ENCODE measurements around the gene ARHGAP15. TPM values are rescaled to one million over a fixed set of nuclear protein-coding genes. Genes with fewer than 3 reads are reported as not detected.

Gene ARHGAP15
- total RNA-seq, 1 donor from 2014 or later = not detected

DNA sequence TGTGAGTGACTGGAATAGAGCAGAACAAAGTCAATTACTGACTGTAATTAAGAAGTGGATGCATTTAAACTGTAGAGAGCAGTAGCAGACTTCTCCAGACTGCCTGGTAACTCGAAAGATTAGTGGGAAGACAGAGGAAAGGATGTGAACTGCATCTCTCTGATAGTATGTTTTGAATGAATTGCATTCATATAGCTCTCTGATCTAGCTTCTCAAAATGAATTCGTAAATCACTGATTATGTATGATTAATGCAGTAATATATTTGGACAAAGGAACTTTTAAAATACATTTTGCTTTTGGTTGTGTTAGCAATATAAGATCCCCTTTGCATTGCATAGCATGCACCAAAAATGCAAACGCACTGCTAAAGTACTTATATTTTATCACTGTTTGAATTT is 304.0 kb downstream of the ARHGAP15 start:
- Histone ChIP-seq H3K27me3 (ENCODE audit: control insufficient read depth, insufficient read depth, low read length) (no peaks in the 10 kb centered on the region), H3K4me3 (ENCODE audit: low read depth, low read length) (no peak overlapping the region), H3K36me3 (ENCODE audit: control insufficient read depth, insufficient read depth, low read length) (no peaks in the 10 kb centered on the region)
- TF ChIP-seq, protein P1, sequence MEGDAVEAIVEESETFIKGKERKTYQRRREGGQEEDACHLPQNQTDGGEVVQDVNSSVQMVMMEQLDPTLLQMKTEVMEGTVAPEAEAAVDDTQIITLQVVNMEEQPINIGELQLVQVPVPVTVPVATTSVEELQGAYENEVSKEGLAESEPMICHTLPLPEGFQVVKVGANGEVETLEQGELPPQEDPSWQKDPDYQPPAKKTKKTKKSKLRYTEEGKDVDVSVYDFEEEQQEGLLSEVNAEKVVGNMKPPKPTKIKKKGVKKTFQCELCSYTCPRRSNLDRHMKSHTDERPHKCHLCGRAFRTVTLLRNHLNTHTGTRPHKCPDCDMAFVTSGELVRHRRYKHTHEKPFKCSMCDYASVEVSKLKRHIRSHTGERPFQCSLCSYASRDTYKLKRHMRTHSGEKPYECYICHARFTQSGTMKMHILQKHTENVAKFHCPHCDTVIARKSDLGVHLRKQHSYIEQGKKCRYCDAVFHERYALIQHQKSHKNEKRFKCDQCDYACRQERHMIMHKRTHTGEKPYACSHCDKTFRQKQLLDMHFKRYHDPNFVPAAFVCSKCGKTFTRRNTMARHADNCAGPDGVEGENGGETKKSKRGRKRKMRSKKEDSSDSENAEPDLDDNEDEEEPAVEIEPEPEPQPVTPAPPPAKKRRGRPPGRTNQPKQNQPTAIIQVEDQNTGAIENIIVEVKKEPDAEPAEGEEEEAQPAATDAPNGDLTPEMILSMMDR (IDR thresholded peaks at IDR 0.05; ENCODE audit: insufficient read depth, low read length, poor library complexity, severe bottlenecking) = no peak
- no peak for DNase-seq (ENCODE audit: low read depth)

DNA sequence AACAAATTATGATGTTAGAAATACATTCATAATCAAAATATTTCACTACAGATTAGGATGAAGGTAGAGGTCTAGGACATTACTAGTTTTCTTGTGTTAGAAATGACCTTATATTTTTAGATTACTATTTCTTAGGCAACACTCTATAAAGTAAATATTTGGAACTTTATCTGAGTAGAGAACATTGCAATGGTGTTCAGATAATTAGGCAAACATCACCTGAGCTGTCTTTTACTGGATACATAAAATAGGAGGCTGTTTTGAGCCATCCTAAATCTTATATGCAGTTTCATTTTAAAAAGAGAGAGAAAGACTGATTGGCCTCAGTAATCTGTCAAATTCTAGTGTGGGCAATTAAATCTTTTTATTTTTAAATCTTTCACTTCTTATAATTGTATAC is 304.6 kb downstream of the ARHGAP15 start:
- DNase-seq (ENCODE audit: low read depth) = no peak

DNA sequence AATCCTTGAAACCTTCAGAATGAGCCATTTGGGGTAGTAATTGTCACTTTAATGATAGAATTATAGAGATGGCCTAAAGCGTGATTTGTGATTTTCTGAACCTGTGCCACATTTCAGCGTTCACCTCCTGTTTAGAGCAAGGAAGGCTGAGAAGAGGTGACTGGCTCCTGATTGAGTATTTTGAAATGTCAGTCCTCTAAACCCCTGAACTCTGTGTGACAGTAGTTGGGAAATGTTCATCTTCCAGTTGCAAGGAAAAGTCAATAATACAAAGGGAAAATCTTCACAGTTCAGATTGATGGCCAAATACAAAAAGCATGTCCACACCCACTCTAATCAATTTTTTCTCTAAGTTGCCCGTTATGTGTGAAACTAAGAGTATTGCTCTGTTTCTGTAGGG is 305.2 kb downstream of the ARHGAP15 start:
- H3K36me3 ChIP-seq (ENCODE audit: control insufficient read depth, insufficient read depth, low read length) = no peaks in the 10 kb centered on the region
- TF ChIP-seq, protein P1 (IDR thresholded peaks at IDR 0.05; ENCODE audit: insufficient read depth, low read length, poor library complexity, severe bottlenecking) = no peak
- DNase-seq (ENCODE audit: low read depth) = no peak
- no peaks in the 10 kb centered on the region for H3K27me3 ChIP-seq (ENCODE audit: control insufficient read depth, insufficient read depth, low read length)
- no peak overlapping the region for H3K4me3 ChIP-seq (ENCODE audit: low read depth, low read length)

More for the DNA sequence above, 304.6 kb downstream of the ARHGAP15 start:
- Histone ChIP-seq H3K4me3 (ENCODE audit: low read depth, low read length) (no peak overlapping the region), H3K36me3 (ENCODE audit: control insufficient read depth, insufficient read depth, low read length) (no peaks in the 10 kb centered on the region), H3K27me3 (ENCODE audit: control insufficient read depth, insufficient read depth, low read length) (no peaks in the 10 kb centered on the region)
- TF ChIP-seq, protein P1 (IDR thresholded peaks at IDR 0.05; ENCODE audit: insufficient read depth, low read length, poor library complexity, severe bottlenecking) = no peak

DNA sequence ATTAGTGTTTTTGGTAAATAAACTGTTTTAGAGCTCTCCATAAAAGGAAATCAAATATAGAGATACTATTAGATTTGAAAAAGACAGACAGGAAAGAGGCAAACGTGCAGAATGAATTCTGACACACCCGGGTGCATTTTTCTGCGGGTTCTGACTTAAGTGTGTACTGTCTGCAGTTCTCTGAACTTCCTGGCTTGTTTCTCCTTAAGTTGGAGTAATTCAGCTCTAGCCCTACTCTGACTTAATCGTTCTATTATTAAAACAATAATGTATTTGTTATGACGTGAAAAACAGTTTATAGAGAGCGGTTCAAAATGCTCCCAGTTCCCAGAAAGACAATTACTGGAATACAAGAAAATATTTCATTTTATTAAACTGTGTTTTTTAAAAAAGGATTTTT is 305.9 kb downstream of the ARHGAP15 start:
- TF ChIP-seq, protein P1 (IDR thresholded peaks at IDR 0.05; ENCODE audit: insufficient read depth, low read length, poor library complexity, severe bottlenecking) = no peak
- H3K36me3 ChIP-seq (ENCODE audit: control insufficient read depth, insufficient read depth, low read length) = no peaks in the 10 kb centered on the region

DNA sequence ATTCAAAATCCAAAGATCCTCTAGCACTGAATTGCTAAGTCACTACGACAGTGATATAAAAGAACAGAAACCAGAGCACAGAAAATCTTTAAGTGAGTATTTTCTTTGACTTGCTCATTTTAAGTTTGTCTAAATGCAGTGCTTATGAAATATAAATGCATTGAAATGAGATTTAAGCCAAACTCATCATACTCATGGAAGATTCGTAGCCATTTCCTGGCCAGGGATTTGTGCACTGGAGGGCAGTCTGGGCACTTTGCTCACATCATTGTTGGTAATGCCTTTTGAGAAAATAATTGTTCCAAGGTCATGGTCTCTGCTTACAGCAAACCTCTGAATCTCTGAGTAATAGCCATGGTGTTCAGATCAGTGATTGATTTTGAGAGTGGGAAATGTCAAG is 307.7 kb downstream of the ARHGAP15 start:
- TF ChIP-seq, protein P1 (IDR thresholded peaks at IDR 0.05; ENCODE audit: insufficient read depth, low read length, poor library complexity, severe bottlenecking) = no peak
- Histone ChIP-seq H3K36me3 (ENCODE audit: control insufficient read depth, insufficient read depth, low read length) (no peaks in the 10 kb centered on the region), H3K27me3 (ENCODE audit: control insufficient read depth, insufficient read depth, low read length) (no peaks in the 10 kb centered on the region), H3K4me3 (ENCODE audit: low read depth, low read length) (no peak overlapping the region)
- no peak for DNase-seq (ENCODE audit: low read depth)

More for the DNA sequence above, 305.9 kb downstream of the ARHGAP15 start:
- H3K4me3 ChIP-seq (ENCODE audit: low read depth, low read length) = no peak overlapping the region
- no peaks in the 10 kb centered on the region for H3K27me3 ChIP-seq (ENCODE audit: control insufficient read depth, insufficient read depth, low read length)
- no peak for DNase-seq (ENCODE audit: low read depth)

DNA sequence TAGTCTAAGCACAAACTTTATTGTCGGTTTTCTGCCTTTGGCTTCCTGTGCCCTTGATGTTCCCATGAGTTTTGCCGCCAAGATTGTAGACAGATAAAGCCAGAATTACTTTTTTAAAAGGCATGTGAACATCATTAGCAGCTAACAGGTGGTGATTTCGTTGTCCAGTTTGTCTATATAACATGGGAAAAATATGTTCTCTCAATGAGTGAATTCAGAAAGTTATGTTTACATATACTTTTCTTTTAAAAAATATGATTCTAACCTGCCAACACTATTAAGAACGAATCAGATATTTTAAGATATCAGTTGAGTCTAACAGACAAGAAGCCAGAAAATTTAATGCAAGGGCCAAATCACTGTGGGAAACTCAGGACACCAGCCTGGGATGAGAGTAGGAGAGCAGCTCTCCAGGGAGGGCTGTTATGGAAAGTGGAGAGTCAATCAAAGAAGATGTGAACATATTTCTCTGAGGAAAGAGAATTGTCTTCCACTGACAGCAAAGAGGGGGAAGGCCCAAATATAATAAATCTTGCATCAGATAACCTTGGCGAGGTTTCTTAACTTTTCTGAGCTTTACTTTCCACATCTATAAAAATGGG is 311.3 kb downstream of the ARHGAP15 start:
- H3K27me3 ChIP-seq (ENCODE audit: control insufficient read depth, insufficient read depth, low read length) = no peaks in the 10 kb centered on the region
- H3K4me3 ChIP-seq (ENCODE audit: low read depth, low read length) = no peak overlapping the region
- no peak for DNase-seq (ENCODE audit: low read depth)
- TF ChIP-seq, protein P1 (IDR thresholded peaks at IDR 0.05; ENCODE audit: insufficient read depth, low read length, poor library complexity, severe bottlenecking) = no peak
- no peaks in the 10 kb centered on the region for H3K36me3 ChIP-seq (ENCODE audit: control insufficient read depth, insufficient read depth, low read length)

All from kidney epithelial cell (primary cell).